Mammary epithelial cell (primary cell): ENCODE results near the gene RBMX.

Experiments used
- EZH2 ChIP-seq: IDR thresholded peaks from 2 replicates; pipeline ENCODE4 v1.6.1; 2012; ENCODE audit warnings: low read length, inconsistent platforms, borderline replicate concordance
- TF ChIP-seq, protein P1 (sequence below), 2 donors: IDR thresholded peaks in 1 of 2; conservative IDR thresholded peaks in 1 of 2; 2 replicates each; pipeline ENCODE4 v1.5.1; 2011 to 2012; ENCODE audit warnings: inconsistent platforms in 2 of 2, low read length in 2 of 2, mild to moderate bottlenecking in 2 of 2, control low read depth in 1 of 2, low read depth in 1 of 2; ENCODE audit not compliant: insufficient read depth in 1 of 2; ENCODE audit errors: extremely low read depth in 1 of 2

DNA sequence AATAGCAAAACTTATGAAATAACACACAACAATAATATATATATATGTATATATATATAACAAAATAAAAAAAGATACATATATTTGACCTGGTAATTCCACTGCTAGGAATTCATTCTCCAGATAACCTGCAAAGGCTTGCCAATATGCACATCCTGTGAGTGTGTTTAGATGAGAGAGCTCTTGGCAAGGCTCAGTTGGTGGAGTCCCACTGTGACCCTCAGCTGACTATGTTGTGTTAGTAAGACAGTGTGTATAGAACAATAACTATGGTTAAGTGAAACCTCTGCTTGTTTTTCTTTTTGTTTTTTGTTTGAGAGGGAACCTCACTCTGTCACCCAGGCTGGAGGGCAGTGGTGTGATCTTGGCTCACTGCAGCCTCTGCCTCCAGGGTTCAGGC is 39.5 kb upstream of the RBMX start:
- TF ChIP-seq, protein P1, sequence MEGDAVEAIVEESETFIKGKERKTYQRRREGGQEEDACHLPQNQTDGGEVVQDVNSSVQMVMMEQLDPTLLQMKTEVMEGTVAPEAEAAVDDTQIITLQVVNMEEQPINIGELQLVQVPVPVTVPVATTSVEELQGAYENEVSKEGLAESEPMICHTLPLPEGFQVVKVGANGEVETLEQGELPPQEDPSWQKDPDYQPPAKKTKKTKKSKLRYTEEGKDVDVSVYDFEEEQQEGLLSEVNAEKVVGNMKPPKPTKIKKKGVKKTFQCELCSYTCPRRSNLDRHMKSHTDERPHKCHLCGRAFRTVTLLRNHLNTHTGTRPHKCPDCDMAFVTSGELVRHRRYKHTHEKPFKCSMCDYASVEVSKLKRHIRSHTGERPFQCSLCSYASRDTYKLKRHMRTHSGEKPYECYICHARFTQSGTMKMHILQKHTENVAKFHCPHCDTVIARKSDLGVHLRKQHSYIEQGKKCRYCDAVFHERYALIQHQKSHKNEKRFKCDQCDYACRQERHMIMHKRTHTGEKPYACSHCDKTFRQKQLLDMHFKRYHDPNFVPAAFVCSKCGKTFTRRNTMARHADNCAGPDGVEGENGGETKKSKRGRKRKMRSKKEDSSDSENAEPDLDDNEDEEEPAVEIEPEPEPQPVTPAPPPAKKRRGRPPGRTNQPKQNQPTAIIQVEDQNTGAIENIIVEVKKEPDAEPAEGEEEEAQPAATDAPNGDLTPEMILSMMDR (conservative IDR thresholded peaks at IDR 0.05 in 1 of 2, IDR thresholded peaks at IDR 0.05 in 1 of 2; ENCODE audit: extremely low read depth in 1 of 2, insufficient read depth in 1 of 2, low read depth in 1 of 2, low read length in 2 of 2), result no peak
- TF ChIP-seq EZH2, result no peak
